Loucy (cell line): Measurements from ENCODE around the gene HEXIM2.
A peak's percentile ranks its signal among the peaks of the same experiment; 100 is the strongest.

Experiments
- H2AFZ ChIP-seq: fragments of 200-600 bp; sonication (generic); 2 replicates; pipeline ENCODE4 v1.6.0; 2016; ENCODE audit warnings: antibody characterized with exemption, mild to moderate bottlenecking, low read length, moderate library complexity
- H3F3A ChIP-seq: fragments of 200-600 bp; 2 replicates; pipeline ENCODE4 v1.6.0; 2016; ENCODE audit warnings: antibody characterized with exemption, low read depth, mild to moderate bottlenecking
- H3K27me3 ChIP-seq: fragments of 200-600 bp; sonication (generic); 2 replicates; pipeline ENCODE4 v1.6.1; 2014; ENCODE audit warnings: low read length, mild to moderate bottlenecking; ENCODE audit not compliant: insufficient read depth, poor library complexity, severe bottlenecking
- H3K36me3 ChIP-seq: fragments of 200-600 bp; sonication (generic); 2 replicates; pipeline ENCODE4 v1.6.1; 2016; ENCODE audit warnings: low read length; ENCODE audit not compliant: insufficient read depth
- H3K4me1 ChIP-seq: fragments of 200-600 bp; sonication (generic); 2 replicates; pipeline ENCODE4 v1.5.1; 2014; ENCODE audit warnings: low read length, mild to moderate bottlenecking; ENCODE audit not compliant: insufficient read depth, poor library complexity, severe bottlenecking
- H3K4me2 ChIP-seq: fragments of 200-600 bp; sonication (generic); 2 replicates; pipeline ENCODE4 v1.6.0; 2014; ENCODE audit warnings: antibody characterized with exemption, low read length, low read depth, mild to moderate bottlenecking; ENCODE audit not compliant: poor library complexity, severe bottlenecking
- H3K4me3 ChIP-seq: fragments of 200-600 bp; sonication (generic); 2 replicates; pipeline ENCODE4 v1.5.1; 2014; ENCODE audit warnings: low read length, mild to moderate bottlenecking, mixed read lengths; ENCODE audit not compliant: poor library complexity, severe bottlenecking
- H3K79me2 ChIP-seq: fragments of 200-600 bp; sonication (generic); 2 replicates; pipeline ENCODE4 v1.6.1; 2014; ENCODE audit warnings: low read length; ENCODE audit not compliant: insufficient read depth
- H3K9ac ChIP-seq: fragments of 200-600 bp; sonication (generic); 2 replicates; pipeline ENCODE4 v1.6.0; 2014; ENCODE audit warnings: mild to moderate bottlenecking, low read depth, low read length, moderate library complexity; ENCODE audit not compliant: poor library complexity, severe bottlenecking
- H3K9me2 ChIP-seq: fragments of 200-600 bp; sonication (generic); replicated peaks from 2 replicates; pipeline ENCODE4 v1.6.1; 2016; ENCODE audit warnings: low read depth, low read length, mixed read lengths
- H3K9me3 ChIP-seq: fragments of 200-600 bp; sonication (generic); 2 replicates; pipeline ENCODE4 v1.6.1; 2014; ENCODE audit warnings: mild to moderate bottlenecking, antibody characterized with exemption, low read length, low read depth; ENCODE audit not compliant: insufficient read depth
- H4K20me1 ChIP-seq: fragments of 200-600 bp; sonication (generic); 2 replicates; pipeline ENCODE4 v1.6.0; 2014; ENCODE audit warnings: antibody characterized with exemption, low read length, mild to moderate bottlenecking; ENCODE audit not compliant: insufficient read depth, poor library complexity, severe bottlenecking
- CTCF ChIP-seq: fragments of 200-600 bp; sonication (generic); conservative IDR thresholded peaks from 2 replicates; pipeline ENCODE4 v1.5.1; 2014; ENCODE audit warnings: mild to moderate bottlenecking, antibody characterized with exemption, low read length
- EZH2phosphoT487 ChIP-seq: fragments of 200-600 bp; IDR thresholded peaks from 2 replicates; pipeline ENCODE4 v1.6.1; 2018; ENCODE audit warnings: antibody characterized with exemption, mild to moderate bottlenecking, moderate library complexity, borderline replicate concordance

Gene HEXIM2

GRCh38 chr17:45156242-45156641 is 5.4 kb upstream of the HEXIM2 start:
- H2AFZ ChIP-seq = no peak overlapping the region
- H3K4me3 ChIP-seq = no peak overlapping the region
- no peak overlapping the region for H3K4me2 ChIP-seq
- no peaks in the 10 kb centered on the region for H3K9me2 ChIP-seq
- peaks cover 11% of the 10 kb centered on the region for H4K20me1 ChIP-seq
- peaks cover 4% of the 10 kb centered on the region for H3K27me3 ChIP-seq
- no peaks in the 10 kb centered on the region for H3K9me3 ChIP-seq
- peaks cover 33% of the 10 kb centered on the region for H3K79me2 ChIP-seq
- H3K36me3 ChIP-seq = no peaks in the 10 kb centered on the region
- peaks cover 21% of the 10 kb centered on the region for H3K4me1 ChIP-seq
- TF ChIP-seq EZH2phosphoT487 (no peak), CTCF (no peak)
- peaks cover 5% of the 10 kb centered on the region for H3F3A ChIP-seq
- no peak overlapping the region for H3K9ac ChIP-seq

GRCh38 chr17:45160447-45161287 is 1.0 kb upstream of the HEXIM2 start:
- Histone ChIP-seq H4K20me1 (peaks cover 4% of the 10 kb centered on the region), H3F3A (no peaks in the 10 kb centered on the region), H2AFZ (peak overlapping the region; percentile 41; the same call in 1 of the 2 replicates), H3K27me3 (peaks cover 4% of the 10 kb centered on the region), H3K4me2 (peak overlapping the region; percentile 89), H3K36me3 (no peaks in the 10 kb centered on the region), H3K9ac (peak overlapping the region; percentile 97), H3K4me3 (peak overlapping the region; percentile 77), H3K4me1 (peaks cover 34% of the 10 kb centered on the region), H3K9me3 (no peaks in the 10 kb centered on the region), H3K9me2 (no peaks in the 10 kb centered on the region), H3K79me2 (peaks cover 35% of the 10 kb centered on the region)
- TF ChIP-seq EZH2phosphoT487 (no peak), CTCF (peak; percentile 29)

- Histone ChIP-seq H3K4me2 (peak overlapping the region; percentile 89), H3F3A (no peaks in the 10 kb centered on the region), H2AFZ (peak overlapping the region; percentile 30; the same call in 1 of the 2 replicates), H3K79me2 (peaks cover 35% of the 10 kb centered on the region), H3K4me3 (peak overlapping the region; percentile 77), H3K9me2 (no peaks in the 10 kb centered on the region), H3K4me1 (peaks cover 34% of the 10 kb centered on the region), H4K20me1 (peaks cover 4% of the 10 kb centered on the region), H3K27me3 (peaks cover 4% of the 10 kb centered on the region), H3K36me3 (no peaks in the 10 kb centered on the region), H3K9ac (peak overlapping the region; percentile 82), H3K9me3 (no peaks in the 10 kb centered on the region)
- TF ChIP-seq EZH2phosphoT487 (no peak), CTCF (no peak)
Observed at GRCh38 chr17:45162025-45162687, 481 bp downstream of the HEXIM2 start.
